GM10248 (cell line): ENCODE data around the gene ABHD13.
A peak's percentile ranks its signal among the peaks of the same experiment; 100 is the strongest.

Source experiments
- CTCF ChIA-PET: fragments of 300-600 bp; sonication (Branson Sonifier 250); formaldehyde crosslinking; extraction: SDS; loops from one replicate; lab custom pipeline; 2021; ENCODE audit warnings: antibody characterized with exemption; lab: Yijun Ruan, JAX
- POLR2A ChIA-PET: fragments of 350-650 bp; sonication (Branson Sonifier 250); formaldehyde crosslinking; extraction: SDS; loops from one replicate; lab custom pipeline; 2020; ENCODE audit warnings: antibody characterized with exemption; lab: Yijun Ruan, JAX
- DNase-seq: peaks from one replicate; pipeline ENCODE4 v3.0.0; 2012; ENCODE audit errors: extremely low spot score
- CTCF ChIP-seq: IDR thresholded peaks from 2 replicates; pipeline ENCODE4 v1.5.1; 2012; ENCODE audit warnings: mild to moderate bottlenecking, low read depth; ENCODE audit errors: extremely low read depth, missing control alignments, control extremely low read depth

ABHD13 gene

GRCh38 chr13:108218044-108218974 lies at the start of gene ABHD13:
Gene ABHD13, plus strand, starts transcription at chr13:108218392. Its CDS starts 10,827 bp downstream, at chr13:108229219.
- ChIA-PET CTCF (interaction anchor here (1.0 to 1.2 kb wide), 3 partner anchors 8 to 52 kb away, joined by 3 to 4 read pairs (median 3); no protein-coding TSS in a partner anchor), POLR2A (no interaction called here)
- no peak for TF ChIP-seq CTCF
- DNase-seq = peak; percentile 94

- no peak for DNase-seq
- TF ChIP-seq CTCF = no peak
- POLR2A ChIA-PET = no interaction called here
- CTCF ChIA-PET = interaction anchor here (1.5 to 7.0 kb wide), 4 partner anchors 9 to 35 kb away, joined by 3 to 58 read pairs (median 4); no protein-coding TSS in a partner anchor
Measured at GRCh38 chr13:108168929-108169328, 49.3 kb upstream of the ABHD13 start.

- ChIA-PET CTCF (interaction anchor here (0.8 to 2.5 kb wide), 9 partner anchors 9 to 718 kb away, joined by 3 to 10 read pairs (median 4); no protein-coding TSS in a partner anchor), POLR2A (no interaction called here)
- TF ChIP-seq CTCF = peak; percentile 47
Measured at GRCh38 chr13:108176685-108177274, 41.4 kb upstream of the ABHD13 start.

GRCh38 chr13:108178078-108178477 lies 40.1 kb upstream of the ABHD13 start:
- TF ChIP-seq CTCF = no peak
- CTCF ChIA-PET = interaction anchor here (1.1 to 2.5 kb wide), 5 partner anchors 11 to 717 kb away, joined by 3 to 11 read pairs (median 4); no protein-coding TSS in a partner anchor
- no peak for DNase-seq
- POLR2A ChIA-PET = no interaction called here

More at GRCh38 chr13:108176685-108177274, 41.4 kb upstream of the ABHD13 start:
- DNase-seq = peak; percentile 41

- TF ChIP-seq CTCF = no peak
- no peak for DNase-seq
- ChIA-PET POLR2A (no interaction called here), CTCF (interaction anchor here (2.3 kb wide), 1 partner anchor 27 kb away, joined by 7 read pairs; no protein-coding TSS in a partner anchor)
Measured at GRCh38 chr13:108182652-108183051, 35.5 kb upstream of the ABHD13 start.

- no peak for TF ChIP-seq CTCF
- CTCF ChIA-PET = interaction anchor here (0.9 to 1.0 kb wide), 2 partner anchors 50 to 710 kb away, joined by 3 read pairs; no protein-coding TSS in a partner anchor
- POLR2A ChIA-PET = no interaction called here
- no peak for DNase-seq
Measured at GRCh38 chr13:108185223-108185622, 33.0 kb upstream of the ABHD13 start.
